H1 (cell line): ENCODE data around the gene PDE8A. TPM values are rescaled to one million over a fixed set of nuclear protein-coding genes. Genes with fewer than 3 reads are reported as not detected.

Experiments
- HDAC2 ChIP-seq, 2 experiments: fragments of 300-600 bp in 1 of 2; sonication (generic) in 1 of 2; IDR thresholded peaks; 2 replicates each; pipeline ENCODE4 v1.6.1; 2011 to 2012; ENCODE audit warnings: low read depth in 2 of 2, low read length in 2 of 2, mild to moderate bottlenecking in 2 of 2, moderate library complexity in 2 of 2, borderline replicate concordance in 1 of 2, inconsistent platforms in 1 of 2
- SIX5 ChIP-seq: IDR thresholded peaks from 2 replicates; pipeline ENCODE4 v1.6.1; 2011; ENCODE audit warnings: mild to moderate bottlenecking, low read depth, low read length
- SP4 ChIP-seq: IDR thresholded peaks from 2 replicates; pipeline ENCODE4 v1.6.1; 2012; ENCODE audit warnings: low read length, inconsistent platforms
- TCF12 ChIP-seq: IDR thresholded peaks from 2 replicates; pipeline ENCODE4 v1.6.1; 2011; ENCODE audit warnings: low read depth, mild to moderate bottlenecking, low read length
- polyA plus RNA-seq, 7 experiments: library from polyadenylated mRNA; depleted of rRNA in 3 of 7; stranded (reverse) in 5 of 7; unstranded in 2 of 7; fragments of >200 nt in 5 of 7; fragments of 200-250 nt in 2 of 7; gene quantifications; 1 replicate in 5 of 7; 2 replicates in 1 of 7; 4 replicates in 1 of 7; pipeline versions ENCODE4 v1.2.1 to v1.2.3, GENCODE V29; 2011 to 2013; ENCODE audit warnings: missing spikeins in 2 of 7, mixed read lengths in 2 of 7
- total RNA-seq: library from RNA; stranded (reverse); fragmentation: NEBNext Ultra II Directional; extraction: Animal tissue kit (Norgen Biotek cat#: 25700); gene quantifications from 2 replicates; pipeline ENCODE4 v1.2.1, GENCODE V29; 2021

Gene PDE8A
- total and polyA plus RNA-seq, 2 of the 8 experiments (the other 6 are each of a cell fraction or from before 2014, with no cell fraction given): 6.9 to 7.8 TPM

DNA sequence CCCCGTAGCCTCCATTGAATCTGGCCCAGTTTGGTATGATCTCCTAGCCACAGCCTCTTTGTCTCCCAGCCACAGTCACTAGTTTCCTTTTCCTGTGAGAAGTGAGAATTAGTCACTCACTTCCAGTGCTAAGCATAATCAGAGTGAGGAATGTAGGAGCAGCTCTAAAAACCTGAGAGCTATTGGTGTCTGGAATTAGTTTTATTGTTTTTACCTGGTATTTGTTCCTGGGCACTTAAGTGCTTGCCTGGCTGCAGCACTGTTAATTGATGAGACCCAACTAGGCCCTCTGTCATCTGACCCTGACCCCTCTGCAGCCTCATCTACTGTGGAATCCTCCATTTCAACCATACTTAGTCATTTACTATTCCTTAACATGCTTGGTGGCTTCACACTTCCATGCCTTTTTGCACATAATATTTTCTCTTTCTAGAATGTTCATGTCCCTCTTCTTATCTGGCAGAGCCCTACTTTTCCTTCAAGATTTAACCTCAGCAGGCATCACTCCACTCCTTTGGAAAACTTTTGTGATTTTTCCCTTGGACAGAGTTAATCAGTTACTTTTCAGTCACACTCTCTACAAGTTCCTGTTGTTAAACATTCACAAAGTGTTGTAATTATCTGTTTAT is 48.8 kb downstream of the PDE8A start (continued):
- no peak for TF ChIP-seq SIX5
- no peak for TF ChIP-seq TCF12
- no peak for TF ChIP-seq SP4
- no peak for TF ChIP-seq HDAC2 (IDR thresholded peaks at IDR 0.05; ENCODE audit: borderline replicate concordance in 1 of 2, low read depth in 2 of 2, low read length in 2 of 2)
